BE2C (cell line): ENCODE results near the gene C5orf52.
"Not testable (repeated sequence)": the region's sequence is repeated elsewhere in the genome, so short reads cannot be mapped to it uniquely, and the experiment has no call there.

ENCODE experiments used
- DNase-seq: peaks from one replicate; pipeline ENCODE4 v3.0.0-alpha.2; 2020
- H3K27me3 ChIP-seq: fragments of 250-450 bp; sonication (Bioruptor Pico); 2 replicates; pipeline ENCODE4 v1.5.1; 2020; ENCODE audit warnings: mild to moderate bottlenecking
- H3K36me3 ChIP-seq: fragments of 250-450 bp; sonication (Bioruptor Pico); 2 replicates; pipeline ENCODE4 v1.5.1; 2020; ENCODE audit warnings: mild to moderate bottlenecking
- H3K4me1 ChIP-seq: fragments of 250-450 bp; sonication (Bioruptor Pico); 2 replicates; pipeline ENCODE4 v1.5.1; 2020
- H3K4me3 ChIP-seq: 2 replicates; pipeline ENCODE4 v1.5.1; 2011; ENCODE audit warnings: low read depth, low read length
- H3K9me3 ChIP-seq: fragments of 250-450 bp; sonication (Bioruptor Pico); 2 replicates; pipeline ENCODE4 v1.5.1; 2020
- CTCF ChIP-seq: IDR thresholded peaks from 2 replicates; pipeline ENCODE4 v1.5.1; 2012; ENCODE audit warnings: mild to moderate bottlenecking, low read depth, low read length

C5orf52 gene

DNA sequence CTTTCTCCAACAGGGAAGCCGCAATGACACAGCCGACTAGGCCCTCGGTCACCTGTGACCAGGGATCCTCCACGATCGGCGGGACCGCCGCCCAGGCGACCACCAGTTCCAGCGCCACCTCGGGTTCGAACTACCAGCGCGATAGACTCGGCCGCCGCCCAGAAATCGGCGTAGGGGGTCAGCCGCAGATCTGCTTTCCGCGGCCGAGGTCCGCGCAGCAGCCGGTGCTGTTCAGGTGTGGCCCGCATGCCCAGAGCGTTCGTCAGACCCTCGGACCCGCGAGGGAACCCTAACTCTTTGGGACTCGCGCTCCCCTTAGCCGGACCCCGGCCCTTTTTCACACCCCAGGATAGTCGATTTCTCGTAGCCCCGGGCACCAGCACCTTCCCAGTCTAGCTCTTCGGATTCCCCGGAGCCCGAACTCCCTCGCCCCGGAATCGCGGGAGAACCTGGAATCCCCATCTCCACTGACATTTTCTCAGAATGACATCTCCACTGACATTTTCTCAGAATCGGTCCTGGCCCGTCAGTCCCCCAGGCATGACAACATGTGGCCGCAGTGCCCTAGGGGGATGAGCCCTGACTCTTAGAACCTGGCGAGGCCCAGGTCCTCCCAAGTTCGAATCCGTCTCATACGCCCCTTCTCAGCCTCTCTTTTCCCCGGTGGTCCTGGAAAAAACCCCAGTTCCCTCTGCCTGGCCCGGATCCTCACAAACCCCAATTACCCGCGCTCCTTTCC is 428 bp downstream of the C5orf52 start:
- peak overlapping the region; percentile 28 for H3K4me3 ChIP-seq

GRCh38 chr5:157672976-157673375 is 1.6 kb downstream of the C5orf52 start:
- TF ChIP-seq CTCF = no peak
- H3K27me3 ChIP-seq = peaks cover 25% of the 10 kb centered on the region
- no peaks in the 10 kb centered on the region for H3K4me1 ChIP-seq
- H3K36me3 ChIP-seq = no peaks in the 10 kb centered on the region
- H3K4me3 ChIP-seq = no peak overlapping the region
- DNase-seq = no peak
- H3K9me3 ChIP-seq = no peaks in the 10 kb centered on the region

More for the DNA sequence above, 428 bp downstream of the C5orf52 start:
- H3K4me1 ChIP-seq = no peaks in the 10 kb centered on the region
- TF ChIP-seq CTCF = no peak
- no peaks in the 10 kb centered on the region for H3K36me3 ChIP-seq
- peaks cover 25% of the 10 kb centered on the region for H3K27me3 ChIP-seq
- no peak for DNase-seq
- H3K9me3 ChIP-seq = no peaks in the 10 kb centered on the region

GRCh38 chr5:157674351-157674750 is 3.0 kb downstream of the C5orf52 start:
- H3K4me3 ChIP-seq, H3K4me1 ChIP-seq, H3K36me3 ChIP-seq, DNase-seq, H3K9me3 ChIP-seq: not testable (repeated sequence)
- peaks cover 25% of the 10 kb centered on the region for H3K27me3 ChIP-seq

DNA sequence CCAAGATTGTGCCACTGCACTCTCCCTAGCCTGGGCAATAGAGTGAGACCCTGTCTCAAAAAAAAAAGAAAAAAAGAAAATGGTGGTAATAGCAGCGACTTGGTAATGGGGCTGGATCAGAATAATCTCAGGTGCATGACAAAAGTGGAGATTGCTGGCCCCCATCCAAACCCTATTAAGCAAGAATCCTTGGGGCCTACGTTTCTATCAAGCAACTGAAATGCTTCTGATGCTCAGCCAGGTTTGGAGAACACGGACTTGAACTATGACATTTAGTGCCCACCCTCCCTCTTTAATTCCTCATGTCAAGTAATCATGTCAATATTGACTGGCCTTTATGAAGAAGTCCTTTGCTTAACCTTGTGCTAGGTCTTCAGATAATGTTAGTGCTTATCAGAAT is 6.6 kb downstream of the C5orf52 start:
- H3K9me3 ChIP-seq = no peaks in the 10 kb centered on the region
- no peaks in the 10 kb centered on the region for H3K27me3 ChIP-seq
- TF ChIP-seq CTCF = no peak
- no peak overlapping the region for H3K4me3 ChIP-seq
- DNase-seq = no peak
- no peaks in the 10 kb centered on the region for H3K36me3 ChIP-seq
- H3K4me1 ChIP-seq = no peaks in the 10 kb centered on the region

DNA sequence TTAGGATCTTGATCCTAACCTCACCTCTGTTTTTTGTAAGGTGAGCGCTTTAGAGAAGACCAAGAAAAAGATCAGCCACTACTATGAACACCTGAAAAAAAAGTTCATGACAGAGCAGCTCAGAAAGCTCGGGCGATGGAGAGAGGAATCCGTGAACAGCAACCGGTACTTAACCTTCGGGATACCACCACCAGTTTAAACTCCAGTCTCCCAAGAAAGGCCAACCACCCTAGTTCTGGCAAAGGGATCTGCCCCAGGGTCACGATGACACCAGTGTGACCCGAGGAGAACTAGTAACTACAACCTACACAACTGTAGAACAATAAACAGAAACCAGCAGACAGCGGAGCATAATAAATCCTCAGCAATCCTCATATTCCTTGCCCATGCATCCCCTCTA is 8.5 kb downstream of the C5orf52 start:
- no peak for DNase-seq
- no peak overlapping the region for H3K4me3 ChIP-seq
- H3K4me1 ChIP-seq = no peaks in the 10 kb centered on the region
- no peak for TF ChIP-seq CTCF
- H3K9me3 ChIP-seq = no peaks in the 10 kb centered on the region
- H3K36me3 ChIP-seq = no peaks in the 10 kb centered on the region
- no peaks in the 10 kb centered on the region for H3K27me3 ChIP-seq

GRCh38 chr5:157680239-157680638 is 8.9 kb downstream of the C5orf52 start:
- Histone ChIP-seq H3K4me3 (no peak overlapping the region), H3K36me3 (no peaks in the 10 kb centered on the region), H3K4me1 (no peaks in the 10 kb centered on the region), H3K27me3 (no peaks in the 10 kb centered on the region), H3K9me3 (no peaks in the 10 kb centered on the region)
- no peak for TF ChIP-seq CTCF
- DNase-seq = no peak
